ENCODE measurements around the gene MYORG. TPM values are rescaled to one million over a fixed set of nuclear protein-coding genes. Genes with fewer than 3 reads are reported as not detected.
"Not testable (repeated sequence)": the region's sequence is repeated elsewhere in the genome, so short reads cannot be mapped to it uniquely, and the experiment has no call there.

The MYORG gene
- total RNA-seq, 1 donor from 2014 or later, result 4.8 TPM

GRCh38 chr9:34365282-34365681, 11.4 kb downstream of the MYORG start:
- Histone ChIP-seq H3K4me1 (peaks cover 6% of the 10 kb centered on the region), H3K36me3 (no peaks in the 10 kb centered on the region), H3K27ac (no peak overlapping the region), H3K9me3 (no peaks in the 10 kb centered on the region), H3K4me3 (no peak overlapping the region), H3K27me3 (ENCODE audit: low read depth) (no peaks in the 10 kb centered on the region)
- TF ChIP-seq CTCF (IDR thresholded peaks at IDR 0.05), result no peak
- intact Hi-C loops (cut with DNase I), result no loop called here
- no peak for DNase-seq
- no peak for ATAC-seq

- Histone ChIP-seq H3K4me3 (no peak overlapping the region), H3K27me3 (ENCODE audit: low read depth) (no peaks in the 10 kb centered on the region), H3K36me3 (no peaks in the 10 kb centered on the region), H3K9me3 (no peaks in the 10 kb centered on the region), H3K27ac (peak overlapping the region; percentile 46), H3K4me1 (peaks cover 6% of the 10 kb centered on the region)
- ATAC-seq, result peak; percentile 18 to 32
- intact Hi-C loops (cut with DNase I), result no loop called here
- no peak for TF ChIP-seq CTCF (IDR thresholded peaks at IDR 0.05)
- no peak for DNase-seq
These were observed 12.9 kb downstream of the MYORG start for GRCh38 chr9:34363619-34364351.

GRCh38 chr9:34362614-34363214, 14.0 kb downstream of the MYORG start:
- H3K36me3 ChIP-seq, result no peaks in the 10 kb centered on the region
- H3K9me3 ChIP-seq, result no peaks in the 10 kb centered on the region
- no peak for TF ChIP-seq CTCF (IDR thresholded peaks at IDR 0.05)
- DNase-seq (no peak), ATAC-seq (no peak)
- H3K27me3 ChIP-seq (ENCODE audit: low read depth), result no peaks in the 10 kb centered on the region
- peaks cover 6% of the 10 kb centered on the region for H3K4me1 ChIP-seq
- H3K27ac ChIP-seq, result no peak overlapping the region
- H3K4me3 ChIP-seq, result no peak overlapping the region
- intact Hi-C loops (cut with DNase I), result no loop called here

- H3K27ac ChIP-seq; H3K9me3 ChIP-seq; H3K27me3 ChIP-seq (ENCODE audit: low read depth); ATAC-seq; H3K36me3 ChIP-seq; DNase-seq; H3K4me3 ChIP-seq; intact Hi-C loops (cut with DNase I); H3K4me1 ChIP-seq: not testable (repeated sequence)
These were observed 23.7 kb downstream of the MYORG start for GRCh38 chr9:34352957-34353356.

- H3K27me3 ChIP-seq (ENCODE audit: low read depth); H3K36me3 ChIP-seq; H3K27ac ChIP-seq; H3K9me3 ChIP-seq; intact Hi-C loops (cut with DNase I); H3K4me3 ChIP-seq; H3K4me1 ChIP-seq; ATAC-seq; DNase-seq: not testable (repeated sequence)
These were observed 24.5 kb downstream of the MYORG start for GRCh38 chr9:34352122-34352652.

- intact Hi-C loops (cut with DNase I), result no loop called here
- Histone ChIP-seq H3K27ac (no peak overlapping the region), H3K27me3 (ENCODE audit: low read depth) (no peaks in the 10 kb centered on the region), H3K36me3 (no peaks in the 10 kb centered on the region), H3K9me3 (no peaks in the 10 kb centered on the region), H3K4me1 (no peaks in the 10 kb centered on the region), H3K4me3 (no peak overlapping the region)
- DNase-seq, result no peak
- no peak for TF ChIP-seq CTCF (IDR thresholded peaks at IDR 0.05)
- ATAC-seq, result no peak
These were observed 27.4 kb downstream of the MYORG start for GRCh38 chr9:34349324-34349723.
